ENCODE measurements around the gene POLG2.
"Not testable (repeated sequence)": the region's sequence is repeated elsewhere in the genome, so short reads cannot be mapped to it uniquely, and the experiment has no call there.

POLG2 gene

GRCh38 chr17:64505340-64506200, 8.7 kb upstream of the POLG2 start:
- peak; percentile 79 for DNase-seq (ENCODE audit: low spot score)

DNA sequence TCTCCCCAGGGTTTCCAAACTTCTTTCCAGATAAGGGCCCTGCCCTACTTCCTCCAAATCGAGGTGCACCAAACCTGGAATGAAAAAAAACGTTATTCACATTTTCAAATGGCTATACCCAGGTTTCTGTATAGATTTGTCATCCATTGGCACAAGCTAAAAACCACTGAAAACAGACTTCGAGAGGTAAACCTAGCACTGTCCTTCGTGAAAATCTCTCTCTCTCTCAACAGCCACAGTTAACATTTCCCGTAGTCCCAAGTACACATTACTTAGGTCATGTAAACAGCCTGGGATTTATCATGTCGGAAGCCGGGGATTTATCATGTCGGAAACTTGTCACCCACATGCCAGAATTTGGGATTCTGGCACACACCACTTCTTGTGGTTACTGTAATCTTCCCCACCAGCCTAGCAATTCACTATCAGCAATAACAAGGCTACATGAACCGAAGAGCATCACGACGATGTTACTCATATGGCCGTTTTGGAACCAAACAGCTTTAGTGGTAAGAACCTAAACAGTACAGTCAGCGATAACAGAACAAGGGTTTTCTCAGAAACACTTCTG, 8.0 kb upstream of the POLG2 start:
- no peak for DNase-seq (ENCODE audit: low spot score)

GRCh38 chr17:64503821-64504768, 7.2 kb upstream of the POLG2 start:
- no peak for DNase-seq (ENCODE audit: low spot score)

DNA sequence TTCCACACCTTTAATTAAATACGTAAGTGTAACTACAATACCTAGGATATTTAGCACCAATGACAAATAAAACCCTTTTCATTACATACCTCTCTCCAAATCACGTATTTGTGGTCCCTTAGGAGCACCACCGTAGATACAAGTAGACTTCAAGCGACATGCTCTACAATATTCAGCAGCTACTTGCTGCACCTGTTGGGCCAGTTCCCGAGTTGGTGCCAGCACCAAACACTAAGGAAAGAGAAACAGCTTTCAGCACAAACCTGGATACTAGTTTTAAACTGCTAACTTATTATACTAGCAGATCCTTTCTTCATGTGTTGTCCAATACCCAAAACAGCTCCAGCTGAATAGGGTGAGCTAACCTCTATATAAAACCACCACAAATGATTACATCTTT, 6.5 kb upstream of the POLG2 start:
- no peak for DNase-seq (ENCODE audit: low spot score)

DNA sequence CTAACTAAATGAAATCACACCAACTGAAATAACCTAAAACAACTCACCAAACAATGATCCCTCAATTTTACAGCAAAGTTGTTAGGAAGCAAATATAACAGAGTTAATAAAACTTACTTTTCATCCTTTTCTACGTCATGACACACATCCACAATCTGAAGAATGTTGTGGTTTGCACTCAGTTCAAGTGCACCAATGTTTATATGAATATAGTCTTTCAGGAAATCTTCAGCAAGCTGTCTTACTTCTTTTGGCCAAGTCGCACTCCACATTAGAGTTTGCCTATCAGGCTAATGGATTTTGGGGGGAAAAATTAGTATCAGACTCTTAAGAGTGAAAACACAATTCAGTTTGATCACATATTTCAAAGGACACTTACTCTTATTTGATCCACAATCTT, 6.0 kb upstream of the POLG2 start:
- no peak for DNase-seq (ENCODE audit: low spot score)

DNA sequence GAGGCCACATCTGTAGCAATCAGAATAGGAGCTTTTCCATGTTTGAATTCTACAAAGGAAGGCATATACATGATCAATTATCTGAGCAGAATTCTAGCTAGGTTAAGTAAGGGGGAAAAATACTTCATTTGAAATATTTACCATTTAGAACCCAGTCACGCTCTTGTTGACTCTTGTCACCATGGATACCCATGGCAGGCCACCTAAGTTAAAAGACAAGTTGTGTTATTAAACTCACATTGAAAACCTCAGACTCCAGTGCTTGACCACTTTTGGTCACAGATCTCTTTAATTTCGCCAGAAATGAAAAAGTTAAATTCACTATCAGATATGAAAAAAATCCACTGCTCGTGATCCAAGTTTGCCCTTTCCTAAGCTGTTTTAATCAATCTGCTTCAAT, 5.2 kb upstream of the POLG2 start:
- no peak for DNase-seq (ENCODE audit: low spot score)

DNA sequence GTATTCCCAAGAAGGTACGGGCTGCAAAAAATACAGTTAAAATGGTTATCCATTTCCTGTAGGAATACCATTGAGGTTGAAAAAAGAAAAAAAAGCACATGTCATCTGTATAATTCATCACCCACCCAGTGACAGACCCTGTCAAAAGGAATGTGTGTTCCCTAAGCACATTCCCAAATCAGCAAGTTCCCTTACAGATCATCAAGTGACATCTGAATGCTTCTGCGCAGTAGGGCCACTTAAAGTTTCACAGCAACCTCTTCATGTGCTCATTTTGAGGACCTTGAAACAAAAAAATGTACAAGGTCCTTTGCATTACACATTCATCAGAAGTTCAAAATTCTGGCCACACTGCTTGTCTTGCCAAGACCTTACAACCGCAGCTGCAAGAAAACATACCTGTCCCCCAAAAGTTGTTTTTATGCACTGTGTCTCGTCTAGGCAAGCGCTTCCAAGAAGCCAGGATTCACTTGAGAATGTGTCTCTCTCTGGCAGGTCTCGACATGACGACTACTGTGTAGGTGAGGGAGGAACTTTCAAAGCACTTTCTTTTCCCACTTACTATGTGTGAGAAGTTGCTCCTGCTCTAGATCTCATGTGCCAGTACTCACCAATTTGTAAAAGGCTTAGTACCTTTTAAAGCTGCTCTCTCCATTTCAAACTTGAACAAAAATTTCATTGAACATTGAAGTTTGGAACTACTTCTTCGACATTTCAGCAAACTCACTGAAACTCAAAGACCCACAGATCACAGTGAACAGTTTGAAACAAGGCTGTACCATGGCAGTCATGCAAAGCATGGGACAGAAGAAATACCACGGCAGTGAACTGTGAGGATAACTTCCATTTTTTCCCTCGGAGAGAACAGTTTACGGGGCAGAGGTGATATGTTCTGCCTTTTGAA, 4.3 kb upstream of the POLG2 start:
- DNase-seq (ENCODE audit: low spot score): no peak

DNA sequence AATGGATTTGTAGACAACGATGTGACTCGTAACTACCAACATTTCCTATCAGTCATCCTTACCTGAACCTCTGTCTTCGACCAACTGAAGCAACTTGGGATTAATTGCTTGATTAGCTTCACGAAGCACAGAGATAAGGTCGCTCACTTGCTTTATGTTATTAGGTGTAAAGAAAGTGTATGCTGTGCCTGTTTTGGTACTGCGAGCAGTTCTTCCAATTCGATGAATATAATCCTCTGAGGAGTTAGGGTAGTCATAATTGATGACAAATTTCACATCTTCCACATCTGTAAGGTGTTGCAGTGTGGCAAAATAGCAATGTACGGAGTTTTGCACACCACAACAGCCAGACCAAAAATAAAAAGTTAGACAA, 3.6 kb upstream of the POLG2 start:
- DNase-seq (ENCODE audit: low spot score): no peak

DNA sequence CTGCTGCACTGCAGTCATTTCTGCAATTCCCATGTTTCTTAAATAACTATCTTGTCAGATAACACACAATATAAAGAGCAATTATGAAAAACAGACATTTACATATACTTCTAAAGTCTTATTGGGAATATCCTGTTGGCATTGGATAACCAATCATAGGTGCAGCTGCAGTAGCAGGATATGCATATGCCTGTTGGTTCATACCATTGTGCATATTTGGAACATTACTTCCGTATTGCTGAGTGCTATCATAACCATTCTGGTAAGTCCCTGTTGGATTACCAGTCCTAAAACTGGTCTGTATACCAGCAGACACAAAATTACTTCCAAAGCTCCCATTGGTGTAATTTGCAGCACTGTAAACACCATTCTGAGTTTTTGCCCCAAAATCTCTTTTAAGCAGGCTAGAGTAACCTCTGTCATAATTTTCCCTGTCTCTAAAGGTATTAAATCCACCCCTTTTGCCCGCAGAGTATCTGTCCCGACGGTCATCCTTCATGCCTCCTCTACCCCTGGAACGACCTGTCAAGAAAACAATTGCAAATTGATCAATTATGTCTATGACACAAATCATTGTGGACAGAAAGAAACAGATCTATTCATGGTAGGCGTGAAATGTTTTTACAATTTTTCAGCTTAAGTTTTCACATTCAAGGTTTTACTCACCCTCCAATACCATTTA, 3.1 kb upstream of the POLG2 start:
- no peak for DNase-seq (ENCODE audit: low spot score)

DNA sequence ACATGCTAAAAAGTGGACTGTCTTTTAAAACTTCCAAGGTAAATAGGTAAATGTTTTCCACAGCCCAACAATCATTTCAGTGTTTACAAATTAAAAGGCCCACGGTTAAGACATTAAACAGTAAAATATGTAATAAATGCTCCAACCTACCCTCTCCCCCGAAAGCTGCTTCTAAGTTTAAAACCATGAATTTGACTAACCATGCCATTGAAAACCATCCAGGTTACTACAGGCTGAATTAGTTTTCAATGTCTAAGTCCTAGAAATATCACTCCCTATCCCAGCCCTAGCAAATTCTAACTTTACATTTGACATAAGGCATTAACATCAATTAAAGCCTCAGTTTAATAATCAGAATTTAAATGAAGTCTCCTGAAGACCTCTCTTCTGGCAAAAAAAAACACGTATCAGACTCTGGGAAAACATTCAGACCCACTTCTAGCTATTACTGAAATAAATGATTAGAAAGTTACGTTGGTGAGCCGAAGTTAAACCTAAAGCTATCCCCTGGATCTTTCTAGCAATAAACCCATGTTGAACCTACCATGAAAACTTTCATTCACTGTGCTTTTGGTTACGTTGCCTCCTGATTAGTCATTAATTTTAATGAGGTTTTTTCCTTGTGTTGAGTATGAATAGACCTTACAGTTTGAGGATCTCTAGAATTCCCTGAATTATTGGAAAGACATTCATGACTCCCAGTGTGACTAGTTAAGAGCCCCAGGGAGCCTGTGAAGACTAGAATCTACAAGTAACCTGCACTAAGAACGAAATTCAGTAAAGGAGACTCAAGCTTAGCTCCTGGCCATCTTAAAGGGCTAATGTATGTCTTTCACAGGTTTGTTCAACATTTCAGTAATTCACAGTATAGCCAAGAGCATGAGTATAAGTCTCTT, 1.7 kb upstream of the POLG2 start:
- DNase-seq (ENCODE audit: low spot score): no peak

GRCh38 chr17:64497565-64498035, 746 bp upstream of the POLG2 start:
- no peak for DNase-seq (ENCODE audit: low spot score)

GRCh38 chr17:64496348-64496785, 487 bp downstream of the POLG2 start:
- DNase-seq (ENCODE audit: low spot score): peak; percentile 54

DNA sequence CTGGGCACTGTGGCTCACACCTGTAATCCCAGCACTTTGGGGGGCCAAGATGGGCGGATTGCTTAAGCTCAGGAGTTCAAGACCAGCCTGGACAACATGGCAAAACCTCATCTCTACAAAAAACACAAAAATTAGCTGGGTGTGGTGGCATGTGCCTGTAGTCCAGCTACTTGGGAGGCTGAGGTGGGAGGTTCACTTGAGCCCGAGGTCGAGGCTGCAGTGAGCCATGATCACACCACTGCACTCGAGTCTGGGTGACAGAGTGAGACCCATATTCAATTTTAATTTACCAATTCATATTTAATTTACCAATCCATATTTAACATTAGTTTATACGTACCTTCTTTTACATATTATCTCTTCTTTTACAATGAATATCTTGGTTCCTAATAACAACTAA, 1.6 kb downstream of the POLG2 start:
- DNase-seq (ENCODE audit: low spot score): not testable (repeated sequence)

GRCh38 chr17:64494121-64494520, 2.7 kb downstream of the POLG2 start:
- no peak for DNase-seq (ENCODE audit: low spot score)

GRCh38 chr17:64492481-64493109, 4.3 kb downstream of the POLG2 start:
- no peak for DNase-seq (ENCODE audit: low spot score)

DNA sequence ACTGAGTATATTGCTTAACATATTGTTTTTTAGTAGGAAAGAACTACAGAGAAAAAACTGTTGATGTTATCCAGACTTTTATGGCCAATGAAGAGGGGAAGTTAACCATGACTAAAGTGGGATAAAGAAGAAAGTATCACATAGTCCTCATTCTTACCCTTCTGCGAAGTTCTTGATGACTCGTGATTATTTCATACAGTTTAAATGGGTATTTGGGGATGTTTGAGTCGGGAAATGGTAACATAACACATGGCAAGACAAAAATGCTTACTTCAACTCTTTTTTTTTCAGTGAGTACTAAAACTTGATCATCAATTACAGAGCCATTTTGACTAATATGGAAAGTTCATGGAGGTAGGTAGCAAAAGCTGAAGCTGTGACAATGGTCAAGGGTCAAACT, 4.9 kb downstream of the POLG2 start:
- no peak for DNase-seq (ENCODE audit: low spot score)

GRCh38 chr17:64491034-64491860, 5.6 kb downstream of the POLG2 start:
- peak; percentile 31 for DNase-seq (ENCODE audit: low spot score)

GRCh38 chr17:64488301-64488700, 8.6 kb downstream of the POLG2 start:
- DNase-seq (ENCODE audit: low spot score): no peak

Measured in SW480 (cell line).